Measurements from ENCODE around the gene KLK1.

DNA sequence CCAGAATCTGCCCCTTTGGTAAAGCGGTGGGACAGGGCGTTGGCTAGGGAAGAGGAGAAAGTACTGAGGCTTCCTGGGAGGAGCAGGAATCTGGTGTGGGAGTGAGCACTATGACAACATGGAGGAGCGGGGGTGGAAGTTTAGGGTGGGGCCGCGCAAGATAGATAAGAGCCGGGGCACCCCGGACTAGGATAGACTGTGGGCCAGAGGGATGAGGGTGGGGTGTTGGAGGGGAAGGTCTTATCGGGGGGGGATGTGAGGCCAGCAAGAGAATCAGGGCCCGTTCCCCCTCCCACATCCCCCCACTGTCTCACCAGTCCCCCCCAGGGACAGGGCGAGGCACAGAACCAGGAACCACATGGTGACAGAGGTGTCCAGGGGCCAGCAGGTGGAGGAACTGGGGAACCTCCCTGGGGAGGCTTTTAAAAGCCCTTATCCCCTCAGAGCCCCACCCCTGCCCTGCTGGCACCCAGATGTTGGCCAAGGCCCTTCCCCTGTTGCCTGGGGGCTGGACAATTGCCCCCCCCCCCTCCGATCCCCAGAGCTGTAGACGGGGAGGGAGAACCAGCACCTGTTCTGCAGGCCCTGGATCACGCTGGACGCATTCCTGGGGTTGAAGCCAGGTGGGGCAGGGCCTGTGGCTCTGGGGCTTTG is at the start of gene KLK1:
- TF ChIP-seq, protein P1, sequence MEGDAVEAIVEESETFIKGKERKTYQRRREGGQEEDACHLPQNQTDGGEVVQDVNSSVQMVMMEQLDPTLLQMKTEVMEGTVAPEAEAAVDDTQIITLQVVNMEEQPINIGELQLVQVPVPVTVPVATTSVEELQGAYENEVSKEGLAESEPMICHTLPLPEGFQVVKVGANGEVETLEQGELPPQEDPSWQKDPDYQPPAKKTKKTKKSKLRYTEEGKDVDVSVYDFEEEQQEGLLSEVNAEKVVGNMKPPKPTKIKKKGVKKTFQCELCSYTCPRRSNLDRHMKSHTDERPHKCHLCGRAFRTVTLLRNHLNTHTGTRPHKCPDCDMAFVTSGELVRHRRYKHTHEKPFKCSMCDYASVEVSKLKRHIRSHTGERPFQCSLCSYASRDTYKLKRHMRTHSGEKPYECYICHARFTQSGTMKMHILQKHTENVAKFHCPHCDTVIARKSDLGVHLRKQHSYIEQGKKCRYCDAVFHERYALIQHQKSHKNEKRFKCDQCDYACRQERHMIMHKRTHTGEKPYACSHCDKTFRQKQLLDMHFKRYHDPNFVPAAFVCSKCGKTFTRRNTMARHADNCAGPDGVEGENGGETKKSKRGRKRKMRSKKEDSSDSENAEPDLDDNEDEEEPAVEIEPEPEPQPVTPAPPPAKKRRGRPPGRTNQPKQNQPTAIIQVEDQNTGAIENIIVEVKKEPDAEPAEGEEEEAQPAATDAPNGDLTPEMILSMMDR (IDR thresholded peaks at IDR 0.05): no peak
- TF ChIP-seq POLR2A (IDR thresholded peaks at IDR 0.05): no peak
